Muscle of leg (tissue), 11 donors: ENCODE measurements around the gene FLVCR1. TPM values are rescaled to one million over a fixed set of nuclear protein-coding genes. Genes with fewer than 3 reads are reported as not detected.

Source experiments
- DNase-seq: peaks from one replicate; pipeline ENCODE4 v3.0.0; 2013
- H3K27ac ChIP-seq: one replicate; pipeline ENCODE4 v1.5.1; 2013; ENCODE audit warnings: mild to moderate bottlenecking, low read length, control low read depth
- H3K27me3 ChIP-seq: one replicate; pipeline ENCODE4 v1.6.1; 2013; ENCODE audit warnings: low read length; ENCODE audit not compliant: control insufficient read depth, insufficient read depth
- H3K36me3 ChIP-seq: one replicate; pipeline ENCODE4 v1.6.1; 2013; ENCODE audit warnings: low read length; ENCODE audit not compliant: control insufficient read depth, insufficient read depth
- H3K4me1 ChIP-seq: one replicate; pipeline ENCODE4 v1.6.1; 2013; ENCODE audit warnings: low read length; ENCODE audit not compliant: control insufficient read depth, insufficient read depth
- H3K4me3 ChIP-seq: one replicate; pipeline ENCODE4 v1.5.1; 2013; ENCODE audit warnings: low read length, control low read depth
- H3K9me3 ChIP-seq: replicated peaks from 2 replicates; pipeline ENCODE4 v1.6.1; 2013; ENCODE audit warnings: low read depth, low read length; ENCODE audit not compliant: control insufficient read depth
- WGBS: methylation state at CpG from one replicate; pipeline ENCODE4 v1.1.5; 2013; ENCODE audit warnings: missing lambda C conversion rate; ENCODE audit not compliant: insufficient coverage; 5-methylcytosine and 5-hydroxymethylcytosine counted together
- polyA plus RNA-seq, 8 donors: library from polyadenylated mRNA; unstranded; fragments of 120-200 nt; gene quantifications; one replicate each; pipeline versions ENCODE4 v1.2.1 to v1.2.3, GENCODE V29; 2013; ENCODE audit warnings: inconsistent platforms in 1 of 8, low replicate concordance in 1 of 8; ENCODE audit not compliant: insufficient read length in 8 of 8, insufficient read depth in 1 of 8
- total RNA-seq: library from RNA; stranded (reverse); fragments of 120-200 nt; gene quantifications from one replicate; pipeline ENCODE4 v1.2.4, GENCODE V29; 2013

The FLVCR1 gene
- total and polyA plus RNA-seq, 9 donors, result 5.7 to 8.4 (median 6.1) TPM

GRCh38 chr1:212914789-212915188 is 56.7 kb downstream of the FLVCR1 start:
- H3K36me3 ChIP-seq, result no peaks in the 10 kb centered on the region
- H3K4me3 ChIP-seq, result no peak overlapping the region
- no peaks in the 10 kb centered on the region for H3K9me3 ChIP-seq
- H3K4me1 ChIP-seq, result peaks cover 25% of the 10 kb centered on the region
- no peak overlapping the region for H3K27ac ChIP-seq
- 18% methylated on average over 3 of the region's 3 CpGs for WGBS
- H3K27me3 ChIP-seq, result peaks cover 7% of the 10 kb centered on the region
- peak; percentile 49 for DNase-seq

GRCh38 chr1:212915245-212916091 is 57.4 kb downstream of the FLVCR1 start:
- Histone ChIP-seq H3K9me3 (no peaks in the 10 kb centered on the region), H3K36me3 (no peaks in the 10 kb centered on the region), H3K27ac (no peak overlapping the region), H3K4me3 (no peak overlapping the region), H3K4me1 (peaks cover 25% of the 10 kb centered on the region), H3K27me3 (peaks cover 7% of the 10 kb centered on the region)
- peak; percentile 94 for DNase-seq
- WGBS, result 55% methylated on average over 10 of the region's 13 CpGs

- peak overlapping the region; percentile 40 for H3K27ac ChIP-seq
- no peak overlapping the region for H3K4me3 ChIP-seq
- peaks cover 7% of the 10 kb centered on the region for H3K27me3 ChIP-seq
These were observed 58.5 kb downstream of the FLVCR1 start for GRCh38 chr1:212916481-212917133.

GRCh38 chr1:212917134-212917485 is 59.0 kb downstream of the FLVCR1 start:
- no peak overlapping the region for H3K4me3 ChIP-seq
- DNase-seq, result no peak
- peaks cover 25% of the 10 kb centered on the region for H3K4me1 ChIP-seq
- no peaks in the 10 kb centered on the region for H3K9me3 ChIP-seq
- H3K27ac ChIP-seq, result no peak overlapping the region
- H3K27me3 ChIP-seq, result peaks cover 7% of the 10 kb centered on the region
- H3K36me3 ChIP-seq, result no peaks in the 10 kb centered on the region
- 44% methylated on average over 5 of the region's 9 CpGs for WGBS

More at GRCh38 chr1:212916481-212917133, 58.5 kb downstream of the FLVCR1 start:
- Histone ChIP-seq H3K9me3 (no peaks in the 10 kb centered on the region), H3K36me3 (no peaks in the 10 kb centered on the region), H3K4me1 (peaks cover 25% of the 10 kb centered on the region)
- 33% methylated on average over 6 of the region's 23 CpGs for WGBS
- peak; percentile 75 for DNase-seq

GRCh38 chr1:212917858-212918257 is 59.8 kb downstream of the FLVCR1 start:
- no peaks in the 10 kb centered on the region for H3K36me3 ChIP-seq
- no peaks in the 10 kb centered on the region for H3K9me3 ChIP-seq
- 64% methylated on average over 3 of the region's 5 CpGs for WGBS
- H3K27me3 ChIP-seq, result peaks cover 7% of the 10 kb centered on the region
- peaks cover 25% of the 10 kb centered on the region for H3K4me1 ChIP-seq
- DNase-seq, result no peak
- H3K27ac ChIP-seq, result no peak overlapping the region
- H3K4me3 ChIP-seq, result no peak overlapping the region

GRCh38 chr1:212918824-212919223 is 60.7 kb downstream of the FLVCR1 start:
- Histone ChIP-seq H3K4me3 (no peak overlapping the region), H3K27me3 (peaks cover 7% of the 10 kb centered on the region), H3K36me3 (no peaks in the 10 kb centered on the region), H3K4me1 (peaks cover 26% of the 10 kb centered on the region), H3K27ac (no peak overlapping the region), H3K9me3 (no peaks in the 10 kb centered on the region)
- no peak for DNase-seq
- WGBS, result 50% methylated on average over 1 of the region's 2 CpGs

GRCh38 chr1:212920246-212920645 is 62.2 kb downstream of the FLVCR1 start:
- H3K27ac ChIP-seq, result no peak overlapping the region
- no peak for DNase-seq
- no peak overlapping the region for H3K4me3 ChIP-seq
- peaks cover 33% of the 10 kb centered on the region for H3K4me1 ChIP-seq
- 69% methylated on average over 2 of the region's 7 CpGs for WGBS
- peaks cover 7% of the 10 kb centered on the region for H3K27me3 ChIP-seq
- H3K36me3 ChIP-seq, result no peaks in the 10 kb centered on the region
- no peaks in the 10 kb centered on the region for H3K9me3 ChIP-seq

GRCh38 chr1:212920896-212921295 is 62.8 kb downstream of the FLVCR1 start:
- Histone ChIP-seq H3K4me3 (no peak overlapping the region), H3K27me3 (peaks cover 6% of the 10 kb centered on the region)
- 69% methylated on average over 5 of the region's 6 CpGs for WGBS

GRCh38 chr1:212922016-212922415 is 63.9 kb downstream of the FLVCR1 start:
- WGBS, result 92% methylated on average over 2 of the region's 5 CpGs
- no peak for DNase-seq
- no peak overlapping the region for H3K27ac ChIP-seq
- H3K4me1 ChIP-seq, result peaks cover 17% of the 10 kb centered on the region
- peaks cover 5% of the 10 kb centered on the region for H3K27me3 ChIP-seq
- H3K36me3 ChIP-seq, result no peaks in the 10 kb centered on the region
- no peak overlapping the region for H3K4me3 ChIP-seq
- H3K9me3 ChIP-seq, result no peaks in the 10 kb centered on the region

More at GRCh38 chr1:212920896-212921295, 62.8 kb downstream of the FLVCR1 start:
- Histone ChIP-seq H3K9me3 (no peaks in the 10 kb centered on the region), H3K27ac (no peak overlapping the region), H3K36me3 (no peaks in the 10 kb centered on the region), H3K4me1 (peaks cover 28% of the 10 kb centered on the region)
- no peak for DNase-seq

- no peak overlapping the region for H3K27ac ChIP-seq
- no peak for DNase-seq
- no peaks in the 10 kb centered on the region for H3K36me3 ChIP-seq
- 100% methylated on average over 3 of the region's 6 CpGs for WGBS
- no peak overlapping the region for H3K4me3 ChIP-seq
- H3K9me3 ChIP-seq, result no peaks in the 10 kb centered on the region
- H3K4me1 ChIP-seq, result peaks cover 31% of the 10 kb centered on the region
- no peaks in the 10 kb centered on the region for H3K27me3 ChIP-seq
These were observed 68.3 kb downstream of the FLVCR1 start for GRCh38 chr1:212926372-212926771.
